Measurements from ENCODE around the gene CHSY1. TPM values are rescaled to one million over a fixed set of nuclear protein-coding genes. Genes with fewer than 3 reads are reported as not detected.

The CHSY1 gene
- total and polyA plus RNA-seq, 10 of the 15 experiments (the other 5 are each of a cell fraction or from before 2014, with no cell fraction given), result 1.4 to 31.2 (median 10.5) TPM

GRCh38 chr15:101169495-101170071 lies 82.3 kb downstream of the CHSY1 start:
- FAIRE-seq (no peak), DNase-seq (ENCODE audit: low read depth, low spot score) (no peak), ATAC-seq (no peak)
- Histone ChIP-seq H2AFZ (ENCODE audit: control insufficient read depth, low read depth, low read length) (no peak overlapping the region), H3K27me3 (replicated peaks in 1 of 2; ENCODE audit: control insufficient read depth in 2 of 2, insufficient read depth in 2 of 2, low read length in 1 of 2) (no peaks in the 10 kb centered on the region), H3K4me3 (no peak overlapping the region), H4K20me1 (ENCODE audit: control insufficient read depth, insufficient read depth) (no peaks in the 10 kb centered on the region), H3K79me2 (ENCODE audit: control insufficient read depth, insufficient read depth, low read length) (no peaks in the 10 kb centered on the region), H3K27ac (ENCODE audit: control insufficient read depth, insufficient read depth) (no peak overlapping the region), H3K9ac (ENCODE audit: control insufficient read depth, insufficient read depth, low read length) (no peak overlapping the region), H3K36me3 (ENCODE audit: control insufficient read depth in 2 of 2, insufficient read depth in 2 of 2, low read length in 1 of 2) (no peaks in the 10 kb centered on the region; a peak in 1 of 4 replicates), H3K4me1 (ENCODE audit: control insufficient read depth, insufficient read depth, low read length) (peaks cover 8% of the 10 kb centered on the region), H3K4me2 (ENCODE audit: control insufficient read depth, insufficient read depth) (no peak overlapping the region), H3K9me3 (replicated peaks; ENCODE audit: control insufficient read depth, insufficient read depth, low read length) (peaks cover 14% of the 10 kb centered on the region)
- no TSS peak for BruUV-seq (replicated peaks)
- ChIA-PET RAD21 (ENCODE audit: unreplicated experiment) (interaction anchor here (1.3 kb wide), 1 partner anchor 82 kb away, joined by 3 read pairs; the partner anchor contains the start of gene CHSY1), SMC1A (ENCODE audit: uncharacterized antibody, unreplicated experiment) (interaction anchor here (0.6 to 1.7 kb wide), 2 partner anchors 13 to 76 kb away, joined by 3 read pairs; no protein-coding TSS in a partner anchor), CTCF (interaction anchor here (1.2 kb wide), 1 partner anchor 105 kb away, joined by 3 read pairs; no protein-coding TSS in a partner anchor), POLR2A (interaction anchor here (1.3 kb wide), 1 partner anchor 10 kb away, joined by 4 read pairs; no protein-coding TSS in a partner anchor)
- intact Hi-C loops (cut with micrococcal nuclease; ENCODE audit: unreplicated experiment) (no loop called here), in situ Hi-C loops (cut with MboI) (no loop called here)
- 79% methylated on average over 19 of the region's 19 CpGs for WGBS (ENCODE audit: insufficient coverage, insufficient replicate concordance, low lambda C conversion rate, missing lambda C conversion rate)
- TF ChIP-seq SMC3 (IDR thresholded peaks at IDR 0.05; ENCODE audit: borderline replicate concordance, low read length) (no peak), RUNX3 (IDR thresholded peaks at IDR 0.05; ENCODE audit: low read length) (no peak), TCF3 (IDR thresholded peaks at IDR 0.05; ENCODE audit: borderline replicate concordance, insufficient read depth, low read depth, low read length) (no peak), MYC (IDR thresholded peaks at IDR 0.05; ENCODE audit: insufficient read depth, insufficient read length, insufficient replicate concordance, low read length, severe bottlenecking) (no peak), HDGF (IDR thresholded peaks at IDR 0.05) (no peak), JUNB (IDR thresholded peaks at IDR 0.05) (no peak), NRF1 (conservative IDR thresholded peaks at IDR 0.05; ENCODE audit: low read depth, low read length) (no peak), RCOR1 (conservative IDR thresholded peaks at IDR 0.05; ENCODE audit: low read depth, low read length) (no peak), EGR1 (IDR thresholded peaks at IDR 0.05; ENCODE audit: borderline replicate concordance in 1 of 2, low read depth in 2 of 2, low read length in 2 of 2) (no peak), PAX5 (IDR thresholded peaks at IDR 0.05; ENCODE audit: borderline replicate concordance, low read depth, low read length) (no peak), POU2F2 (IDR thresholded peaks at IDR 0.05; ENCODE audit: borderline replicate concordance, low read depth, low read length) (no peak), CHD4 (IDR thresholded peaks at IDR 0.05) (no peak), BMI1 (IDR thresholded peaks at IDR 0.05; ENCODE audit: borderline replicate concordance) (no peak)
- TF ChIP-seq, protein P1, sequence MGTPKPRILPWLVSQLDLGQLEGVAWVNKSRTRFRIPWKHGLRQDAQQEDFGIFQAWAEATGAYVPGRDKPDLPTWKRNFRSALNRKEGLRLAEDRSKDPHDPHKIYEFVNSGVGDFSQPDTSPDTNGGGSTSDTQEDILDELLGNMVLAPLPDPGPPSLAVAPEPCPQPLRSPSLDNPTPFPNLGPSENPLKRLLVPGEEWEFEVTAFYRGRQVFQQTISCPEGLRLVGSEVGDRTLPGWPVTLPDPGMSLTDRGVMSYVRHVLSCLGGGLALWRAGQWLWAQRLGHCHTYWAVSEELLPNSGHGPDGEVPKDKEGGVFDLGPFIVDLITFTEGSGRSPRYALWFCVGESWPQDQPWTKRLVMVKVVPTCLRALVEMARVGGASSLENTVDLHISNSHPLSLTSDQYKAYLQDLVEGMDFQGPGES (IDR thresholded peaks at IDR 0.05), result no peak
- TF ChIP-seq, protein P2, sequence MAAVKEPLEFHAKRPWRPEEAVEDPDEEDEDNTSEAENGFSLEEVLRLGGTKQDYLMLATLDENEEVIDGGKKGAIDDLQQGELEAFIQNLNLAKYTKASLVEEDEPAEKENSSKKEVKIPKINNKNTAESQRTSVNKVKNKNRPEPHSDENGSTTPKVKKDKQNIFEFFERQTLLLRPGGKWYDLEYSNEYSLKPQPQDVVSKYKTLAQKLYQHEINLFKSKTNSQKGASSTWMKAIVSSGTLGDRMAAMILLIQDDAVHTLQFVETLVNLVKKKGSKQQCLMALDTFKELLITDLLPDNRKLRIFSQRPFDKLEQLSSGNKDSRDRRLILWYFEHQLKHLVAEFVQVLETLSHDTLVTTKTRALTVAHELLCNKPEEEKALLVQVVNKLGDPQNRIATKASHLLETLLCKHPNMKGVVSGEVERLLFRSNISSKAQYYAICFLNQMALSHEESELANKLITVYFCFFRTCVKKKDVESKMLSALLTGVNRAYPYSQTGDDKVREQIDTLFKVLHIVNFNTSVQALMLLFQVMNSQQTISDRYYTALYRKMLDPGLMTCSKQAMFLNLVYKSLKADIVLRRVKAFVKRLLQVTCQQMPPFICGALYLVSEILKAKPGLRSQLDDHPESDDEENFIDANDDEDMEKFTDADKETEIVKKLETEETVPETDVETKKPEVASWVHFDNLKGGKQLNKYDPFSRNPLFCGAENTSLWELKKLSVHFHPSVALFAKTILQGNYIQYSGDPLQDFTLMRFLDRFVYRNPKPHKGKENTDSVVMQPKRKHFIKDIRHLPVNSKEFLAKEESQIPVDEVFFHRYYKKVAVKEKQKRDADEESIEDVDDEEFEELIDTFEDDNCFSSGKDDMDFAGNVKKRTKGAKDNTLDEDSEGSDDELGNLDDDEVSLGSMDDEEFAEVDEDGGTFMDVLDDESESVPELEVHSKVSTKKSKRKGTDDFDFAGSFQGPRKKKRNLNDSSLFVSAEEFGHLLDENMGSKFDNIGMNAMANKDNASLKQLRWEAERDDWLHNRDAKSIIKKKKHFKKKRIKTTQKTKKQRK (IDR thresholded peaks at IDR 0.05; ENCODE audit: low read depth, low read length), result no peak
- TF ChIP-seq, protein P3, sequence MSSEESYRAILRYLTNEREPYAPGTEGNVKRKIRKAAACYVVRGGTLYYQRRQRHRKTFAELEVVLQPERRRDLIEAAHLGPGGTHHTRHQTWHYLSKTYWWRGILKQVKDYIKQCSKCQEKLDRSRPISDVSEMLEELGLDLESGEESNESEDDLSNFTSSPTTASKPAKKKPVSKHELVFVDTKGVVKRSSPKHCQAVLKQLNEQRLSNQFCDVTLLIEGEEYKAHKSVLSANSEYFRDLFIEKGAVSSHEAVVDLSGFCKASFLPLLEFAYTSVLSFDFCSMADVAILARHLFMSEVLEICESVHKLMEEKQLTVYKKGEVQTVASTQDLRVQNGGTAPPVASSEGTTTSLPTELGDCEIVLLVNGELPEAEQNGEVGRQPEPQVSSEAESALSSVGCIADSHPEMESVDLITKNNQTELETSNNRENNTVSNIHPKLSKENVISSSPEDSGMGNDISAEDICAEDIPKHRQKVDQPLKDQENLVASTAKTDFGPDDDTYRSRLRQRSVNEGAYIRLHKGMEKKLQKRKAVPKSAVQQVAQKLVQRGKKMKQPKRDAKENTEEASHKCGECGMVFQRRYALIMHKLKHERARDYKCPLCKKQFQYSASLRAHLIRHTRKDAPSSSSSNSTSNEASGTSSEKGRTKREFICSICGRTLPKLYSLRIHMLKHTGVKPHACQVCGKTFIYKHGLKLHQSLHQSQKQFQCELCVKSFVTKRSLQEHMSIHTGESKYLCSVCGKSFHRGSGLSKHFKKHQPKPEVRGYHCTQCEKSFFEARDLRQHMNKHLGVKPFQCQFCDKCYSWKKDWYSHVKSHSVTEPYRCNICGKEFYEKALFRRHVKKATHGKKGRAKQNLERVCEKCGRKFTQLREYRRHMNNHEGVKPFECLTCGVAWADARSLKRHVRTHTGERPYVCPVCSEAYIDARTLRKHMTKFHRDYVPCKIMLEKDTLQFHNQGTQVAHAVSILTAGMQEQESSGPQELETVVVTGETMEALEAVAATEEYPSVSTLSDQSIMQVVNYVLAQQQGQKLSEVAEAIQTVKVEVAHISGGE (CRISPR knock-in tag; IDR thresholded peaks at IDR 0.05), result no peak

Data from GM12878 (cell line).